WI38 (cell line): Measurements from ENCODE around the gene AGRN.

ENCODE experiments used
- H3K4me3 ChIP-seq: 2 replicates; pipeline ENCODE4 v1.5.1; 2011; ENCODE audit warnings: low read depth, mild to moderate bottlenecking, control low read depth, low read length
- TF ChIP-seq, protein P1 (sequence below): IDR thresholded peaks from 2 replicates; pipeline ENCODE4 v1.5.1; 2012; ENCODE audit warnings: low read depth, mild to moderate bottlenecking, control low read depth, low read length

The AGRN gene

DNA sequence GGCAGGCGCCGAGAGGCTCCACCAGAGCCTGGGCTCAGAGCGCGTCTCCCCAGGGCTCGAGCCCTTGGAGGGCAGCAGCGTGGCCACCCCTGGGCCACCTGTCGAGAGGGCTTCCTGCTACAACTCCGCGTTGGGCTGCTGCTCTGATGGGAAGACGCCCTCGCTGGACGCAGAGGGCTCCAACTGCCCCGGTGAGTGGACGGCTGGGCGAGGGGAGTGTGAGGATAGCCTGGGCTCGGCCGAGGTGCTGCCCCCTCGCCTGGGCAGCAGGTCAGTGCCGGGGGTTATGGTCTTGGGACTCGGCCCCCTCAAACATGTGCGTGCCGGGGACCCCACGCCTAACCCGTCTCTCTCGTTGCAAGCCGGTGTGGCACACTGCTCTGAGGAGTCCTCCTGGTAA, 26.8 kb downstream of the AGRN start:
- no peak overlapping the region for H3K4me3 ChIP-seq
- TF ChIP-seq, protein P1, sequence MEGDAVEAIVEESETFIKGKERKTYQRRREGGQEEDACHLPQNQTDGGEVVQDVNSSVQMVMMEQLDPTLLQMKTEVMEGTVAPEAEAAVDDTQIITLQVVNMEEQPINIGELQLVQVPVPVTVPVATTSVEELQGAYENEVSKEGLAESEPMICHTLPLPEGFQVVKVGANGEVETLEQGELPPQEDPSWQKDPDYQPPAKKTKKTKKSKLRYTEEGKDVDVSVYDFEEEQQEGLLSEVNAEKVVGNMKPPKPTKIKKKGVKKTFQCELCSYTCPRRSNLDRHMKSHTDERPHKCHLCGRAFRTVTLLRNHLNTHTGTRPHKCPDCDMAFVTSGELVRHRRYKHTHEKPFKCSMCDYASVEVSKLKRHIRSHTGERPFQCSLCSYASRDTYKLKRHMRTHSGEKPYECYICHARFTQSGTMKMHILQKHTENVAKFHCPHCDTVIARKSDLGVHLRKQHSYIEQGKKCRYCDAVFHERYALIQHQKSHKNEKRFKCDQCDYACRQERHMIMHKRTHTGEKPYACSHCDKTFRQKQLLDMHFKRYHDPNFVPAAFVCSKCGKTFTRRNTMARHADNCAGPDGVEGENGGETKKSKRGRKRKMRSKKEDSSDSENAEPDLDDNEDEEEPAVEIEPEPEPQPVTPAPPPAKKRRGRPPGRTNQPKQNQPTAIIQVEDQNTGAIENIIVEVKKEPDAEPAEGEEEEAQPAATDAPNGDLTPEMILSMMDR = no peak

DNA sequence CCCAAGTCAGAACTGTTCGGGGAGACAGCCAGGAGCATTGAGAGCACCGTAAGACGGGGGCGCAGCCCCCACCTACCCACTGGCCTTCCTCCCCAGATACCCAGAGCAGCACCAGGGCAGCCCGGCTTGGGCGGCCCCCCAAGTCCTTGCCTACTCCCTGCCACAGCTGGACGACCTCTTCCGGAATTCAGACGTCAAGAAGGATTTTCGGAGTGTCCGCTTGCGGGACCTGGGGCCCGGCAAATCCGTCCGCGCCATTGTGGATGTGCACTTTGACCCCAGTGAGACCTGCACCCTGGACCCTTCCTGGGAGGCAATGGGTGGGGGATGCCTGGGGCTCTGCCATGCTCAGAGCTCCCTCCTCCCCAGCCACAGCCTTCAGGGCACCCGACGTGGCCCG, 27.5 kb downstream of the AGRN start:
- no peak overlapping the region for H3K4me3 ChIP-seq
- TF ChIP-seq, protein P1 = no peak

DNA sequence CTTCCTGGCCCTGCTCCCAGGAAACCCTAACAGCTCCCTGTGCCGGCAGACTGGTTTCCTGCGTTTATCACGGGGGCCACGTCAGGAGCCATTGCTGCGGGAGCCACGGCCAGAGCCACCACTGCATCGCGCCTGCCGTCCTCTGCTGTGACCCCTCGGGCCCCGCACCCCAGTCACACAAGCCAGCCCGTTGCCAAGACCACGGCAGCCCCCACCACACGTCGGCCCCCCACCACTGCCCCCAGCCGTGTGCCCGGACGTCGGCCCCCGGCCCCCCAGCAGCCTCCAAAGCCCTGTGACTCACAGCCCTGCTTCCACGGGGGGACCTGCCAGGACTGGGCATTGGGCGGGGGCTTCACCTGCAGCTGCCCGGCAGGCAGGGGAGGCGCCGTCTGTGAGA, 28.0 kb downstream of the AGRN start:
- TF ChIP-seq, protein P1 = no peak
- H3K4me3 ChIP-seq = no peak overlapping the region

DNA sequence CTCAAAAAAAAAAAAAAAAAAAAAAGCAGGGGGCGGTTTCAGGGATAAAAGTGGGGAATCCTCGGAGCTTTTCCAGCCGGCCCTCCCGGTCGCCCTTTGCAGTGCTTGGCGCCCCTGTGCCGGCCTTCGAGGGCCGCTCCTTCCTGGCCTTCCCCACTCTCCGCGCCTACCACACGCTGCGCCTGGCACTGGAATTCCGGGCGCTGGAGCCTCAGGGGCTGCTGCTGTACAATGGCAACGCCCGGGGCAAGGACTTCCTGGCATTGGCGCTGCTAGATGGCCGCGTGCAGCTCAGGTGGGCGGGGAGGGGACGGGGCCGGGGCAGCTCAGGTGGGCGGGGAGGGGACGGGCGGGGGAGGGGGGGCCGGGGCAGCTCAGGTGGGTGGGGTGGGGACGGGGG, 28.8 kb downstream of the AGRN start:
- TF ChIP-seq, protein P1 = no peak

DNA sequence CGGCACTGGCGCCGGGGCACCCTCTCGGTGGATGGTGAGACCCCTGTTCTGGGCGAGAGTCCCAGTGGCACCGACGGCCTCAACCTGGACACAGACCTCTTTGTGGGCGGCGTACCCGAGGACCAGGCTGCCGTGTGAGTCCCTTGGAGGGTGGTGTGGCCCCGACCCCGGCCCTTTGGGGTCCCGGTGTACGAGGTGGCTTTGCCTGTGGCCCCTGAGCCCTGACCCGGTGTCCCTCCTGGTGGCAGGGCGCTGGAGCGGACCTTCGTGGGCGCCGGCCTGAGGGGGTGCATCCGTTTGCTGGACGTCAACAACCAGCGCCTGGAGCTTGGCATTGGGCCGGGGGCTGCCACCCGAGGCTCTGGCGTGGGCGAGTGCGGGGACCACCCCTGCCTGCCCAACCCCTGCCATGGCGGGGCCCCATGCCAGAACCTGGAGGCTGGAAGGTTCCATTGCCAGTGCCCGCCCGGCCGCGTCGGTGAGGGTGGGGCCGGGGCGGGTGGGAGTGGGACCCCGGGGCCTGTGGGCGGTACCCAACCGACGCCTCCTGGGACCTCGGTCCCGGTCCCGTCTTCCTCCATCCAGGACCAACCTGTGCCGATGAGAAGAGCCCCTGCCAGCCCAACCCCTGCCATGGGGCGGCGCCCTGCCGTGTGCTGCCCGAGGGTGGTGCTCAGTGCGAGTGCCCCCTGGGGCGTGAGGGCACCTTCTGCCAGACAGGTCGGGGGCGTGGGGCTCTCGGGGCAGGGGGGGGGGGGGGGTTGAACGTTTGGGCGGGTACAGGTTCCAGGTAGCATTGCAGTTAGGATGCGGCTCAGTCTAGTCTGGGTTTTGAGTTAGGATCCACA, 29.6 kb downstream of the AGRN start:
- TF ChIP-seq, protein P1 = no peak

More for the DNA sequence above, 28.8 kb downstream of the AGRN start:
- H3K4me3 ChIP-seq = no peak overlapping the region

DNA sequence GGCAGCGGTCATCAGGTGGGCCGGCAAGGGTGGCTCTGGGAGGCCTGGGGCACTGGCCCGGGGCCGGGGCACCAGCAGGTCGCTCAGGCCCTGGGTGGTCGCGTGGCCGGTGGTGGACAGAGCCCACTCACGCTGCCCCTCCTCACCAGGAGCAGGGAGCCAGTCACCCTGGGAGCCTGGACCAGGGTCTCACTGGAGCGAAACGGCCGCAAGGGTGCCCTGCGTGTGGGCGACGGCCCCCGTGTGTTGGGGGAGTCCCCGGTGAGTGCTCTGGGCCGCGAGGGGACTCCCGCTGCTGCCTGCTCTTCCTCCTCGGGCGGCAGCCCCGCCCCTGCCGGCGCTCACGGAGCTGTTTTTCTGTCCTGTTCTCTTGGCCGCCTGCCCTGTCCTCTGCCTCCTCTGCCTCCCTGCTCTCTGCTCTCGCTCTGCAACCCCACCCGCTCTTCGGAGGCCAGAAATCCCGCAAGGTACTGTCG, 30.7 kb downstream of the AGRN start:
- TF ChIP-seq, protein P1 = no peak
- H3K4me3 ChIP-seq = no peak overlapping the region

More for the DNA sequence above, 29.6 kb downstream of the AGRN start:
- H3K4me3 ChIP-seq = no peak overlapping the region

DNA sequence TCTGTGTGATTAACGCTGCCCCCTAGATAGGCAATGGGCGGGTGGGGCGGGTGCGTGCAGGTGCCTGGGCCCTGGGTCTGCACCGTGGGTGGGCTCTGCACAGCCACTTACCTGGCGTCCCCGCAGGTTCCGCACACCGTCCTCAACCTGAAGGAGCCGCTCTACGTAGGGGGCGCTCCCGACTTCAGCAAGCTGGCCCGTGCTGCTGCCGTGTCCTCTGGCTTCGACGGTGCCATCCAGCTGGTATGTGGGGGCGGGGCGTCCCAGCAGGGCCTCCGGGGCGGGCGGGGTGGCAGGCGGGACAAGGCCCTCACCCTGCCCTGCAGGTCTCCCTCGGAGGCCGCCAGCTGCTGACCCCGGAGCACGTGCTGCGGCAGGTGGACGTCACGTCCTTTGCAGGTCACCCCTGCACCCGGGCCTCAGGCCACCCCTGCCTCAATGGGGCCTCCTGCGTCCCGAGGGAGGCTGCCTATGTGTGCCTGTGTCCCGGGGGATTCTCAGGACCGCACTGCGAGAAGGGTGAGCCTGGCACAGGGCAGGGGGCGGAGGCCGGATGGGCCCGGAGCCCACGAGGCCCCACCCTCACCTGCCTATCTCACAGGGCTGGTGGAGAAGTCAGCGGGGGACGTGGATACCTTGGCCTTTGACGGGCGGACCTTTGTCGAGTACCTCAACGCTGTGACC, 31.3 kb downstream of the AGRN start:
- no peak overlapping the region for H3K4me3 ChIP-seq

More for the DNA sequence above, 31.3 kb downstream of the AGRN start:
- TF ChIP-seq, protein P1 = no peak
